Measurements from ENCODE around the gene OGG1. TPM values are rescaled to one million over a fixed set of nuclear protein-coding genes. Genes with fewer than 3 reads are reported as not detected.

The OGG1 gene
- total and polyA plus RNA-seq, 12 donors = 5.2 to 15.1 (median 8.5) TPM

- no peak for ATAC-seq
- intact Hi-C loops (cut with DNase I) = loop anchor here in 4 of 10 donors (5.0 kb wide), 3 partner anchors 39 to 139 kb away; partner anchors contain the start of gene BRPF1 (in 1 of the 4)
- peaks cover 0 to 72% (median 8%) of the 10 kb centered on the region in 9 donors for H3K36me3 ChIP-seq
Measured at GRCh38 chr3:9791127-9791526, 41.4 kb downstream of the OGG1 start.

DNA sequence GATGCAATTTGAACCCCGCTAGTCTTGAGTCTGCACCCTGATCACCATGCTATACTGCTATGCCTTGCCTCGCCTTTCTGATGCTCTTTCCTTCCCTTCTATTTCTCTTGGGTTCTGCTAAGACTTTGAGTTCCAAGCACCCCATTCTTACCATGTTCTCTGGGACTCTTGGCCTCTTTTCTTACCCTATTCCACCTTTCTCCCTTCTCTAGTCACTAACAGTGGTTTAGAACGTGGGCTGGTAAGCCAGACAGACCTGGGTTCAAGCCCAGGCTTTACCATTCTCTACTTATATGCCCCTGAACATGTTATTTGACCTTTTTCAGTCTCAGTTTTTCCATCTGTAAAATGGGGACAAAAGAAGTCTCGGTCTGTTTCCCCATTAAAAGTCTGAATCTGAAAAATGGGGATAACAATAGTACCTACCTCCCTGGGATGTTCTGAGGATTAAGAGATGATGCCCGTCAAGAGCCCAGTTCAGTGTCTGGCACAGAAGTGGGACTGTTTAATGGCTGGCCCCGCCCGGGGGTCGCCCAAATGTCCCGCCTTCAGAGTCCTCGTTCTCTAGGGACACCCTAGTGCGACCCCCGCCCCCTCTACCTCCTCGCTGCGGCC lies 42.1 kb downstream of the OGG1 start:
- H3K4me3 ChIP-seq = peak overlapping the region; percentile 63 to 100 (median 80)
- intact Hi-C loops (cut with DNase I) = loop anchor here in 5 of 10 donors (2.0 to 5.0 kb wide), 5 partner anchors 40 to 140 kb away; partner anchors contain the start of genes BRPF1 (in 2 of the 5) and OGG1 (in 1 of the 5)
- no peak for DNase-seq
- peaks cover 5 to 51% (median 35%) of the 10 kb centered on the region in 9 donors for H3K4me1 ChIP-seq
- no peaks in the 10 kb centered on the region for H3K9me3 ChIP-seq
- no peak for ATAC-seq
- WGBS, 2 donors = 17 to 18% methylated on average over 14 of the region's 14 CpGs
- H3K27ac ChIP-seq = peak overlapping the region; percentile 91 to 98 (median 97)
- peaks cover 0 to 70% (median 8%) of the 10 kb centered on the region in 9 donors for H3K36me3 ChIP-seq
- TF ChIP-seq, protein P1, sequence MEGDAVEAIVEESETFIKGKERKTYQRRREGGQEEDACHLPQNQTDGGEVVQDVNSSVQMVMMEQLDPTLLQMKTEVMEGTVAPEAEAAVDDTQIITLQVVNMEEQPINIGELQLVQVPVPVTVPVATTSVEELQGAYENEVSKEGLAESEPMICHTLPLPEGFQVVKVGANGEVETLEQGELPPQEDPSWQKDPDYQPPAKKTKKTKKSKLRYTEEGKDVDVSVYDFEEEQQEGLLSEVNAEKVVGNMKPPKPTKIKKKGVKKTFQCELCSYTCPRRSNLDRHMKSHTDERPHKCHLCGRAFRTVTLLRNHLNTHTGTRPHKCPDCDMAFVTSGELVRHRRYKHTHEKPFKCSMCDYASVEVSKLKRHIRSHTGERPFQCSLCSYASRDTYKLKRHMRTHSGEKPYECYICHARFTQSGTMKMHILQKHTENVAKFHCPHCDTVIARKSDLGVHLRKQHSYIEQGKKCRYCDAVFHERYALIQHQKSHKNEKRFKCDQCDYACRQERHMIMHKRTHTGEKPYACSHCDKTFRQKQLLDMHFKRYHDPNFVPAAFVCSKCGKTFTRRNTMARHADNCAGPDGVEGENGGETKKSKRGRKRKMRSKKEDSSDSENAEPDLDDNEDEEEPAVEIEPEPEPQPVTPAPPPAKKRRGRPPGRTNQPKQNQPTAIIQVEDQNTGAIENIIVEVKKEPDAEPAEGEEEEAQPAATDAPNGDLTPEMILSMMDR (IDR thresholded peaks at IDR 0.05) = no peak
- H3K27me3 ChIP-seq = no peaks in the 10 kb centered on the region

More at GRCh38 chr3:9791127-9791526, 41.4 kb downstream of the OGG1 start:
- TF ChIP-seq, protein P1 (IDR thresholded peaks at IDR 0.05) = no peak
- Histone ChIP-seq H3K27me3 (no peaks in the 10 kb centered on the region), H3K4me3 (peak overlapping the region in 2 of 10 donors; percentile 75 to 100), H3K27ac (peak overlapping the region in 6 of 10 donors; percentile 91 to 98 (median 97)), H3K9me3 (no peaks in the 10 kb centered on the region), H3K4me1 (peaks cover 5 to 46% (median 35%) of the 10 kb centered on the region in 9 donors)
- WGBS, 2 donors = 88 to 89% methylated on average over 11 of the region's 11 CpGs
- DNase-seq = no peak

DNA sequence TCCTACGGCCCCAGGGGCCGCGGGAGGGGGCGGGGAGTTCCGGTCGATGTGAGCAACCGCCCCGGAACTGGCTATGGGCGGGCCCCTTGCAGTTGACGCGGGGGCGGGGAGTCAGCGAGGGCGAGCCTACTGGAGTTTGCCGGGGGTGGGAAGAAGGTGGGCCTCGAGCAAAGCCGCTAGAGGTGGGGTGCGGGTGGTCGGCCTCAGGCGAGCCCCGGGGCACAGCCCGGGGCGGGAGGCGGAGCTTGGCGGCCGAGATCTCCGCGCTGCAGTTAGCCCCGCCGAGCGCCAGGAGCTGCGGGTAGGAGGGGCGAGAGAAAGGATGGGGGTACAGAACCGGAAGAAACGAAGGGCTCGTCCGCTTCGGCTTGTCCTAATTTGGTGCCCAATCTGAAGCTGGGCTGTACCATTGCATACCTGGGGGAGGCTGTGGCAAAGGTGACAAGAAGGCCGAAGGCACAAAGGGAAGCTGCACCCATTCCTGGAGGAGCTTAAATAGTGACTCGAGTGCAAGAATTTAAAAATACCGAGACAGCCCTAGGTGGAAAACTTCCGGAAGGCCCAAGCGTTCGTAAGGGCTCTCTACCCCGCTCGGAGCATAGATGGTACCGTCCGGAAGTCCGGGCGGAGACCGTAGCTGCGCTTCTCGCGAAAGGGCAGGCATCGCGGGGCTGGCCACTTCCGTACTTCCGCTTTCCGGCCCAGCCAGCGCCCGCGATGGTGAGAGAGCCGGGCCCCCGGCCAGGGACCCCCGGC lies 42.8 kb downstream of the OGG1 start, which contains the start of the genes ARPC4 and TADA3:
Gene ARPC4, plus strand, starts transcription at position 678 of the 756 bp plus-strand sequence. Its CDS starts 40 bp downstream, at position 718.
Gene TADA3, minus strand, starts transcription at position 69 of the 756 bp plus-strand sequence. CDS start 1,007 bp downstream, outside the sequence.
- Histone ChIP-seq H3K36me3 (peaks cover 0 to 70% (median 10%) of the 10 kb centered on the region in 9 donors), H3K4me3 (peak within 1 kb of the TSS; percentile 63 to 100 (median 80)), H3K27me3 (no peaks in the 10 kb centered on the region), H3K4me1 (peaks cover 5 to 51% (median 35%) of the 10 kb centered on the region in 9 donors), H3K9me3 (no peaks in the 10 kb centered on the region), H3K27ac (peak within 1 kb of the TSS; percentile 91 to 98 (median 97))
- intact Hi-C loops (cut with DNase I) = loop anchor here in 5 of 10 donors (2.0 to 5.0 kb wide), 5 partner anchors 40 to 140 kb away; partner anchors contain the start of genes BRPF1 (in 2 of the 5) and OGG1 (in 1 of the 5)
- peak; percentile 94 for DNase-seq
- TF ChIP-seq, protein P1 (IDR thresholded peaks at IDR 0.05) = peak in 1 of 9 donors; percentile 20
- ATAC-seq = peak; percentile 93 to 97 (median 94)
- 0 to 1% methylated on average over 60 to 65 of the region's 65 CpGs for whole genome bisulfite sequencing, 2 donors
